Measurements from ENCODE around the gene SLC35F5. TPM values are rescaled to one million over a fixed set of nuclear protein-coding genes. Genes with fewer than 3 reads are reported as not detected.

Gene SLC35F5
- total and polyA plus RNA-seq, 10 of the 15 experiments (the other 5 are each of a cell fraction or from before 2014, with no cell fraction given): 1.8 to 31.3 (median 16.5) TPM

GRCh38 chr2:113675875-113676274 is 80.6 kb downstream of the SLC35F5 start (continued):
- TF ChIP-seq ZNF687 (IDR thresholded peaks at IDR 0.05): no peak
- no peak for TF ChIP-seq IRF4 (IDR thresholded peaks at IDR 0.05; ENCODE audit: low read depth, low read length)
- no peak for TF ChIP-seq ZBTB11 (CRISPR knock-in tag; IDR thresholded peaks at IDR 0.05)
- no peak for TF ChIP-seq ZBTB33 (IDR thresholded peaks at IDR 0.05)
- no peak for TF ChIP-seq NBN (IDR thresholded peaks at IDR 0.05)
- TF ChIP-seq BRCA1 (IDR thresholded peaks at IDR 0.05; ENCODE audit: low read depth, low read length): no peak

Data from GM12878 (cell line).